GM18520 (cell line): ENCODE measurements around the gene ASB18.

Source experiments
- ATAC-seq: cut with Tn5 transposase; IDR thresholded peaks from one replicate; pipeline ENCODE4 v1.9.1; 2021; ENCODE audit not compliant: unreplicated experiment

ASB18 gene

DNA sequence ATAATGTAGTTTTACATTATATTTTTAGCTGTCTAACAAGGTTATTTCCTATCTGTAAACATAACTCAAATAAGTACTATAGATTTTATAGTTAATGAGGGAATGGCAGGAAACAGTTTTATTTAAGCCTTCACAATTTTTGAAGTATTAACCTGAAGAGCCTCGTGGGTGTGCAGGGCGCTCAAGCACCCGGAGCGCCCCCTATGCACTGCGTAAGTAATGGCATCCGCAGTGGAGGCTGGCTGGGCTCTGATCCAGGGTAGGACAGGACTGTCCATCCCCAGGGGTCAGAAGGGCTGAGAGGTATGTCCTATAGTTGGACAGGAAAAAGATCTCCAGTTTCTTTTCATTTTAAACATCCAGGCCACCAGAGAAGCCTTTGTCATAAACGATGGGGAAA lies 87.8 kb downstream of the ASB18 start:
- no peak for ATAC-seq

DNA sequence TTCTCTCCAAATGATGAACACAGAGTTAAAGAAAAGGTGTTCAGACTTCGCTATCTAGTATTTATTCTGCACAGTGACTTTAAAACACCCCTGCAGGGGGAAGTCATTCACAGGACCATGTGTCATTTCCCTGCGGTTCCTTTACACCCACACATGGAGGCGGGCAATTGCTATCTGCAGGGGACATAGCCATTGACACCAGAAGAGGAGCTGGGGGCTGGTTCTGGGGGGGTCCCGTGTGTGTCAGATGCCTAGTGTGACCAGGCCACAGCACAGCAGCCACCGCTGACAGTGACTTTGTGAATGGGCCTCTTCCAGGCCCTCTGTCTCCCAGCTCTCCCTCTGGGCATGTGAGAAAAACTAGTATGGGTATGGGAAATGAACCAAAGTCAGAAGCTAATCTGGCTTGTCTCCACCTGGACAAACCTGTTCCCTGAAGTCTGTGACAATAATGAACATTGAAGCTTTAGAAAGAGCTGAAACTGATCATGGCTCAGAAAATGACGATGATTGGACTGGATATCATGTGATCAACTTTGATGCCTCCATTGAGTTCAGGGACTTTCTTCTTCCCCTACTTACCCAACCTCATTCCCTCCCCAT lies 88.6 kb downstream of the ASB18 start:
- ATAC-seq, result no peak

- ATAC-seq, result no peak
Measured at GRCh38 chr2:236173729-236174607, 90.2 kb downstream of the ASB18 start.

DNA sequence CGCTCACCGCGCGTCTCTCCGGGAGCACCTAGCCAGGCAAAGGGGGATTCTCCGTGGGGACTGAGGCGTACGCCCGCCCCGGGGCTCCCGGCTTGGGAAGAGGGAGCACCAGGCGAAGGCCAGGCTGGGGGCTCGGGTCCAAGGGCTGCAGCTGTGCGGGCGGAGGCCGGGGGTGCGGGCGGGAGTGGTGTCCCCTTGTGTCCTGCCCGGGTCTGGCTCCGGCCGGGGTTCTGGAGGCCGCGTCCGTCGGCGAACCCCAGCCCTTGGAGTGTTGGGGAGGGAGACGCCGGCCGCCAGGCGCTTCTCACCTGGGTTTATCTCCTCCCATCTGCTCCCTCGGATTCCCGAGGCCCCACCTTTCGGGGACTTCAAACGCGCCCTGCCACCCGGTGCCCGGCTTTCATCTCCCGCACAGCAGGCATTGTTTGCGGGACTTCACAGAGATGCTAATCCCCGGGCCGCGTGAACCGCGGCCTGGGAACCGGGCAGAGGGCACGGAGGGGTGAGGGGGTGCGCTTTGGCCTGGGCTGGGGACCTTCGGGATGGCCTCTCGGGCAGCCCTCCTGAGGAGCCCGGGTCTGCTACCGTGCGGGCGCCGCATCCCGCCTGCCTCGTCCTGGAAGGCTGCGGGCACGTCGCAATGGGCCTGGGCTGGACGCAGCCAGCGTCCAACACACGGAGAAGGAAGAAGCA lies 91.0 kb downstream of the ASB18 start:
- ATAC-seq, result no peak

- no peak for ATAC-seq
Measured at GRCh38 chr2:236172255-236173035, 91.8 kb downstream of the ASB18 start.

DNA sequence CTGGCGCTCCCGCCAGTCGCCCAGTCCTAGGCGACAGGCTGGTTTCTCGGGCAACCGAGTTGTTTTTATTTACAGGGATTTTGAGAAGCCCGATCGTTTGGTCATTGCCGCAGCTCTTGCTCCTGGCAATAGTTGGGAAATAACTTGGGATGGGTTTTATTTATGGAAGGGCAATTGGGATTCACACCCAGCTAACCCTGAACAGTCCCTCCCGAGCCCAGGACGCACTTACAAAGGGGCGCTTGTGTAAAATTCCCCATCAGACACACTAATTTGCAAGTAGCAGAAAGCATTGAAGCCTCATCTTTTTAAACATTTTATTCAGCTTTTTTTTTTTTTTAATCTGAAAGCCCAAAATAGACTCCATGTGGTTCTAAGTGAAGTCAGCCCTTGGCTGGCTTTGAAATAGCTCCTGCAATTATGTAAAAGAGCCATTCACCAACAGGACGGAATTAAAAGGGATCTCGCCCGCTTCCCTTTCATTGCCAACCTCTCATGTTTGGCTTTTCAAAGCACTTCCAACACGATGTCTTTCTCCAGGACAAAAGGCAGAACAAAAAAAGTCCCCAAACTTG lies 92.4 kb downstream of the ASB18 start:
- ATAC-seq, result no peak

- no peak for ATAC-seq
Measured at GRCh38 chr2:236171181-236171679, 93.0 kb downstream of the ASB18 start.

DNA sequence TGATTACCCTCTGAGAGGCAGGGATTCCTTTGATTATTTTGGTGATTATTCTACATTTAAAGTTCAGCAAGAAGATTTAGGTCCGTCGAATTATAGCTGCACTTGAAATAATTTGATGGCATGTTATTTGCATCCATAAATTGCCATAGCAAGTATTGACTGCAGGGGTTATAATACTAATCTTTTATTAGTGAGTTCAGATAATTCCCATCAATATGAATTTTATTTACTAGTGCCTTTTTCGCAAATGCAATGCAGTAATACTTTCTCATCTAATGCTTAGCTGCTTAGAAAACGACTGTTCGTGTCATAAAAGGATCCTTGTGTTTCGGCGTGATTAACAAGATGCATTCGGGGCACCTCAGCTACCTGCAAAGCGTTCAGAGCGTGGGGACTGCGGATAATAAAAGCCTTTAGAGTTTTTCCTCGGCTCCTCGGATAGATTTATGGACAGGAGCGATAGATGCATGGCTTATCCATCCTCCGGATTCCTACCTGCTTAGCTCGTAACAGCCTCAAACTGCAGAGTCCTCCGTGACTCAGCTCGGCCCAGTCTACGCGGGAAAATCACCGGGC lies 93.5 kb downstream of the ASB18 start:
- no peak for ATAC-seq

DNA sequence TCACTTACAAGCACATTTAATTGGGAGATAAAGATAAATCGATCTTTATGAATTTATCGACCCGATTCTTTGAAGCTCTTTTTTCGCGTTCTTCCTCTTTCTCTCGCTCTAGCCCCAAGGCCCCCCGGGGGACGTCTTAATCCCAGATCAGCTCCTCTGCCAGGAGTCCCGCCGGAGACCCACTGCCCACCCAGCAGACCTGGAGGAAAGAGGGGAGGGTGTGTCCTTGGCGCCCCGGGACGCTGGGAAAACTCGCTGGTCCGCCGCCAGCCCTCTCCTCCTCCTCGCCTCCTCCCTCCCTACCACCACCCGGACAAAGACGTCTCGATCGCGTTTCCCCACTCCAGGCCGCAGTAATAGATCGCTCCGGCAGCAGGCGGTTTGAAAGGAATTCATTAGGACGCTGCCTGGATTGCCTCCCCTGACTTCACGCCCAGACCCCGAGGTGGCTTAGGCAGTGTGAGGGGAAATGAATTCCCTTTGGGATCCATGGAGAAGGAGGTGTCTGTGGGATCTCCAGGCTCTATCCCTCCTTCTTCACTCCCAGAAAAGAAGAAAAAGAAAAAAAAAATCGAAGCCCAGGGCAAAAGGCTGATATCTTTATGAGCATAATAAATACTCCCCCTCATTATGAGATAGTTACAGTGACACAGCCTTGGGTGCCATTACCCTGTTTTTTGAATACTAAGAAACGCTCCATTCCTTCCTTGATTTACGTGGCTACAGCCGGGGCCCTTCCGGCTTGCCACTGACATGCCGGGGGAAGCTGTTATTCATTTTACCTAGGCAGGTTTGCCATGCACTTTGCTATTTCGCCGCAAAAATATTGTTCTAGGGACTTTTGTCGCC lies 94.2 kb downstream of the ASB18 start:
- no peak for ATAC-seq

DNA sequence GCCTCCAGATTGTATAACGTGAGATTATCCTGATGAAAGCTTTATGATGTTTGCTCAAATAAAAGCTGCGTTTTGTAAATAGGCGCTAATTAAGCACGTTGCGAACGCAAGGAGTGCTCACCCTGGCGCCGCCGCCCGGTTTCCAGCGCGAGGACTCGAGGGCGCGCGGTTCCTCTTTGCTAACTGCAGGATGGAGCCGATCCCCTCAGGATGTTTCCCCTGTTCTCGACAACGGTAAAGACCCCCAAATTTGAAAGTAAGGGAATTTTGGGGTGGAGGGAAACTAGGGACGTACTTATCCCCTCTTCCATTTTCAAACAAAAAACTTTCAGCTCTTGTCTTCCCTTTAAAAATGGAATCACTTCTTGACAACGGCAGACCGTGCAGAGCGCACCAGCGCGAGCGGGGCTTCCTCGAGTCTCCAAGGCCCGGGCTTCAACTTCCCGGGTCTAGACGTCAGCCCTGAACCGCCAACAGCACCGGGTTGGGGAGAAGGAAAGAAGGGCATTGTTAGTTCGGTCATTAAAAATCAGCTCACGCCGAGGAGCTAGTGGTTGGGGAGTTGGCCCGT lies 95.0 kb downstream of the ASB18 start:
- ATAC-seq, result no peak

DNA sequence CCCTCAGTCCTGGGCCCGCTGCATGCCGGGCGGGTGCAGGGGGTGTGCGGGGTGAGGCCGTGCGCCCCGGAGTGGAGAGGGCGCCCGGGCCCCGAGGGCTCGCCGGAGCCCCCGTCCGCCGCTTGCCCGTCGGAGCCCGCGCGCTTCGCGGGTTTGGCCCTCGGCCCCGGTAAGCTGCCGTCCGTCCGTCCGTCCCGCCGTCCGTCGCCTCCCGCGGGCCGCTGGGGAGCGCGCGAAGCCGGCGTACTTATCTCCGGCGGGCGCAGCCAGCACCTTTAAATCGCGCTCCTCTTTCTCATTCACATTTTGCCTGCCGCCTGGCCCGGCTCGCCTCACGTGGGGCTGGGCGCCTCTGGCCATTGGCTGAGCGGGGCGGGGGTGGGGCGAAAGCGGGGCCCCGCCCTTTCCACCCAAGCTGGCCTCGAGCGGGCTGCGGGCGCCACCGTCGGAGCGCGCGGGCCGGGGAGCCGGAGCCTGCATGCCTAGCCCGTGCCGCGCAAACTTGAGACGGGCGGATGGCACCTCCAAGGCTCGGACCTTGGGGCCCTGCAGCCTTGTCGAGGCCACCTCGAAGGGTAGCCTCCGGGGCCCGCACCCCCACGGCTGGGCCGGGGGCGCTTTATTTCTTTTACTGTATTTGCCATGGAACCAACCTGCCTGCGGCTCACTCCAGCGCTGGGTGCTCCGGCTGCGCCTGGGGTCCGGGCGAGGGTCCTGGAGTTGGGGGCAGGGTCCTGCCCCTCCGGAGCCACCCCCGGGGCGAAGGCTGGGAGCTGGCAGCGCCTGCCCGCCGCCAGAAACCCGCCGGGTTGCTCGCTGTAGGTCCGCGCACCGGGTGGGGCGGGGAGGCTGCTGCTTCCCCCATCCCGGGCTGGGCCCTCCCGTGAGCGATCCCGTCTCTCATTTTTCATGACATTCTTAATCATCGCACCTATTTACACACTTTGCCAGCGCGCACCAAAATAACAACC lies 95.8 kb downstream of the ASB18 start, which contains the start of gene GBX2:
Gene GBX2, minus strand, starts transcription at position 277 of the 971 bp plus-strand sequence. CDS start 415 bp downstream, outside the sequence.
- no peak for ATAC-seq

DNA sequence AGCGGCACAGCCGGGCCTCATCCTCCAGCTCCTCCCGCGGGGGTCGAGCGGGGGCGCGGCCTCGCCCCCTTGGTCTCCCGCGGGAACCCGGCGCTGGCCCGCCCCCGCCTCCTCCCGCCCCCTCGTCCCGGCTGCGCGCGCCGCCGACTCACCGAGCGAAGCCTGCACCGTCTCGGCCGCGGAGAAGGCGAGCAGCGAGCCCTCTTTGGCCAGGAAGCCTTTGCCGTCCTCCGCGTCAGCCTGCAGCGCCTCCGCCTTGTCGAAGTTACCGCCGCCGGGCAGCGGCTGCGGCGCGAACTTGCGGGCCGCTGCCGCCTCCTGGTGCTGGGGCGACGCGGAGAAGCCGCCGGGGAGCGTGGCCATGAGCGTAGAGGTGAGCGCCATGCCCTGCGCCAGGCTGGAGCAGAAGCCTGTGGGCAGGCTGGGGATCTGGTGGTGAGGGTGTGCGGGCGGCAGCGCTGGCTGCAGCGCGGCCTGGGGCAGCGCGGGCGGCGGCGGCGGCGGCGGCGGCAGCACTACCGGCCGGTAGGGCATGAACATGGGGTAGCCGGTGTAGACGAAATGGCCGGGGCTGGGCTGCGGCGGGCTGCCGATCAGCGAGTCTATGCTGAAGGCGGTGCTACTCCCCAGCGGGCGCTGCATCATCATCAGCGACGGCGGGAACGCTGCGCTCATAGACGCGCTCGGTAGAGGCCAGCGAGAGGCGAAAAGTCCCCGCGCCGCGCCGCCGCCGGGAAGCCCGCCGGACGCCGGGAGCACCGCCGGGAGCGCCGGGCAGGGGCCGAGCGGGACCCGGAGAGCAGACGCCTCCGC lies 96.7 kb downstream of the ASB18 start:
- no peak for ATAC-seq

DNA sequence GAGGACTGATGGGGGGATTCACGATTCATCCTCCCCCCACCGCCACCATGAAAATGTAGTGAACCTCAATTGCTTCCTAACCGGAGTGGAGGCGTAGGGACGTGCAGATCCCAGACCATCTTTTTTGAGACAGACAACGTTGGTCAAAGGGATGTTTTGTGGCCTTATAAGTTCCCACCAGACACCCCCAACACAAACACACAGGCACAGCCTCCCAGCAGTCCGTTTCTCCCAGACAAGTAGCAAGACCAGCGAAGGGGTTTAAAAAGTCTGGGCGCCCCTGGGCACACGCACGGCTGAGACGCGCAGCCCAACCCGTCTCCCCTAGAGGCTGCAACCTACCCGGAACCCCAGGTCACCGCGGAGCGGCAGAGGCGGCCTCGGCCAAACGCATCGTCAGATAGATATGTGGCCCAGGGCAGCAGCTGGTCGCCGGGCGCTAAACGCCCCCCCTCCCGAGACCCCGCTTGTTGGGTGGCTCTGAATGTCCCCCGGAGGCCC lies 97.4 kb downstream of the ASB18 start:
- no peak for ATAC-seq

DNA sequence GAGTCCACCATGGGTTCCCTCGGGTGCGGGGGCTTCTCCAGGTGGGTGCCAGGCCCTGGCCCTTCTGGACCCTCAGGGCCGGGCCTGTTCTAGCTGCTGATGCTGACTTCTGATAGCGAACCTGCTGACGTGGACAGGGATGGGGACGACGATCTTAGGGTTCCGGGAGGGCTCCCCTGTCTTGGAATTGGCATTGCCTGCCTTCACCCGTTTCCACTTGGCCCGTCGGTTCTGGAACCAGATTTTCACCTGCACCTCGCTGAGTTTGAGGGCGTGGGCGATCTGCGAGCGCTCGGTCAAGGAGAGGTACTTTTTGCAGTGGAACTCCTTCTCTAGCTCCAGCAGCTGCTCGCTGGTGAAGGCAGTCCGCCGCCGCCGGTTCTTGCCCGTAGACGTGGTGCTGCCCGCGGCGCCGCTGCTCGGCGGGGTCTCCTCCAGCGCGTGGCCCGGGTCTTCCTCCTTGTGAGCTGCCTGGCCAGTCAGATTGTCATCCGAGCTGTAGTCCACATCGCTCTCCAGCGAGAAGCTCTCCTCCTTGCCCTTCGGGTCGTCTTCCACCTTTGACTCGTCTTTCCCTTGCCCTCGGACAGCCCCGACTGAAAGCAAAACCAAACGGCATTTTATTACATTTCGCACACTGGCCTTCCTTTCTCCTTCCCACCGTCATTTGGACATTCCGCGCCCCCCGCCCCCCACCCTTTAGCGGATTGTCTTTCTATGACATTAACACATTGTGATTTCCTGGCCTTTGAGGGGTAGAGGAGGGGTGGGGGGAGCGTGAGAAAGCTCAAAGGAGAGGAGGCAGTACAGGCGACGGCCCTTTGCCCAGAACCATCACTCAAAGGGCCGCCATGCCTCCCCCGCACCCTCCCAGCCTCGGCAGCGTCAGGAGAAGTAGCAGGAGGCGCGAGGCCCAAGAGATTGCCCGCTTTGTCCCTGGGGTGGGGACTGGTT lies 98.1 kb downstream of the ASB18 start:
- no peak for ATAC-seq
